Endothelial cell (in vitro differentiated cells): Measurements from ENCODE around the gene AMPD3. TPM values are rescaled to one million over a fixed set of nuclear protein-coding genes. Genes with fewer than 3 reads are reported as not detected.

Experiments
- DNase-seq: peaks from one replicate; pipeline ENCODE4 v3.0.0; 2021; ENCODE audit warnings: low spot score
- H3K27ac Mint-ChIP-seq: one replicate; pipeline ENCODE4 v1.8.0; 2021; ENCODE audit warnings: mixed read lengths, inconsistent platforms; ENCODE audit not compliant: unreplicated experiment
- H3K27me3 Mint-ChIP-seq: one replicate; pipeline ENCODE4 v1.8.0; 2021; ENCODE audit warnings: mild to moderate bottlenecking, moderate library complexity, mixed read lengths, inconsistent platforms; ENCODE audit not compliant: unreplicated experiment
- H3K36me3 Mint-ChIP-seq: one replicate; pipeline ENCODE4 v1.8.0; 2021; ENCODE audit warnings: mild to moderate bottlenecking, low read depth, mixed read lengths, inconsistent platforms; ENCODE audit not compliant: unreplicated experiment
- H3K4me1 Mint-ChIP-seq: one replicate; pipeline ENCODE4 v1.8.0; 2021; ENCODE audit warnings: mild to moderate bottlenecking, mixed read lengths, inconsistent platforms; ENCODE audit not compliant: unreplicated experiment
- H3K4me3 Mint-ChIP-seq: one replicate; pipeline ENCODE4 v1.8.0; 2021; ENCODE audit warnings: mild to moderate bottlenecking, mixed read lengths, inconsistent platforms; ENCODE audit not compliant: unreplicated experiment
- H3K9me3 Mint-ChIP-seq: one replicate; pipeline ENCODE4 v1.8.0; 2021; ENCODE audit warnings: mixed read lengths, inconsistent platforms; ENCODE audit not compliant: unreplicated experiment
- CTCF ChIP-seq: fragments of 200-600 bp; sonication (generic); IDR thresholded peaks from one replicate; pipeline ENCODE4 v1.5.0; 2021; ENCODE audit warnings: antibody characterized with exemption; ENCODE audit not compliant: unreplicated experiment
- total RNA-seq: library from RNA; stranded (reverse); fragmentation: NEBNext Ultra II Directional; extraction: Animal tissue kit (Norgen Biotek cat#: 25700); gene quantifications from one replicate; pipeline ENCODE4 v1.2.1, GENCODE V29; 2021; ENCODE audit not compliant: unreplicated experiment

The AMPD3 gene
- total RNA-seq, 1 donor from 2014 or later, result 23.2 TPM

DNA sequence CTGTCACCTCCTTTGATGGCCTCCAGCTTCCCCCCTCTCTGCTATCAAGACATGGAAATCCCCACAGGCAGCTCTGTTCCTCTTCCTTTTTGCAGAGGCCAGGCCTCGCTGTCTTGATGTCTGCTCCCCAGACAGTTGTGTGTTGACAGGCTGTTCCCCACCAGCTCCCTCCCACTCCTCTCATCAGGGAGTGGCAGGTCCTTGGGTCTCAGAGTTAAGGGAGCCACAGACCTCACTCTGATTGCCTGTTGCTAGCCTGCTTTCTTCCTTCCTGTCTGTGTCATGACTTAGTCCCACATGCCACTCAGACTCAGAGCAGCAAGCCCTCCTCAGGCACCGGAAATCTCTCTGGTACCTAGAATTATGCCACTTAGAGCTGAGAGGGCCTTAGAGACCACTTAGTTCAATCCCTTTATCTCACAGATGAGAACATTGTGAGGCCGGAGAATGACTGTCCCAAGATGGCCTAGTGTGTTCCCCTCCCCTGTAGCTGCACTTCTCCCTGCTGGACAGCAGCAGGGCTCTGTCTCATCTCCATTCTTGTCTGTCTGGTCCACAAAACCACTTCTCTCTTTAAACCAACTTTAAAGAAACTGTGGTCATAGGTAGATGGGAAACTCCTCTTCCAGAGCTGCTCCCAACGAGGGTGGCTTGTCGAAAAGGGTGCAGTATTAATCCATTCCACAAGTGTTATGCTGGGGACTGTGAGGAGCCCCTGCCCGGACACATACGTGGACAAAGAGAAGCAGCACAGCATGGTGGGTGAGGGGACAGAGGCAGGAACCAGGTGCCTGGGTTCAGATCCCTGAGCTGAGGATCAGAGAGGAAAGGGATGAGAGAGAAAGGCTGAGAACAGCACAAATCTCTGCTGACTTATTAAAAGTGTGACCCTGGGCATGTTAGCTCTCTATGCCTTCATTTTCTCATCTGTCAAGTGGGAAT, 4.2 kb downstream of the AMPD3 start:
- no peak for TF ChIP-seq CTCF
- H3K4me3 Mint-ChIP-seq, result peak overlapping the region; percentile 67
- peaks cover 22% of the 10 kb centered on the region for H3K36me3 Mint-ChIP-seq
- peak overlapping the region; percentile 57 for H3K27ac Mint-ChIP-seq
- DNase-seq, result no peak
- H3K27me3 Mint-ChIP-seq, result no peaks in the 10 kb centered on the region
- no peaks in the 10 kb centered on the region for H3K9me3 Mint-ChIP-seq
- H3K4me1 Mint-ChIP-seq, result peaks cover 48% of the 10 kb centered on the region

- TF ChIP-seq CTCF, result no peak
- Mint-ChIP-seq H3K27me3 (no peaks in the 10 kb centered on the region), H3K4me1 (peaks cover 38% of the 10 kb centered on the region), H3K4me3 (no peak overlapping the region), H3K36me3 (peaks cover 33% of the 10 kb centered on the region), H3K9me3 (no peaks in the 10 kb centered on the region), H3K27ac (no peak overlapping the region)
- DNase-seq, result no peak
Observed at GRCh38 chr11:10460611-10461275, 5.7 kb downstream of the AMPD3 start.

DNA sequence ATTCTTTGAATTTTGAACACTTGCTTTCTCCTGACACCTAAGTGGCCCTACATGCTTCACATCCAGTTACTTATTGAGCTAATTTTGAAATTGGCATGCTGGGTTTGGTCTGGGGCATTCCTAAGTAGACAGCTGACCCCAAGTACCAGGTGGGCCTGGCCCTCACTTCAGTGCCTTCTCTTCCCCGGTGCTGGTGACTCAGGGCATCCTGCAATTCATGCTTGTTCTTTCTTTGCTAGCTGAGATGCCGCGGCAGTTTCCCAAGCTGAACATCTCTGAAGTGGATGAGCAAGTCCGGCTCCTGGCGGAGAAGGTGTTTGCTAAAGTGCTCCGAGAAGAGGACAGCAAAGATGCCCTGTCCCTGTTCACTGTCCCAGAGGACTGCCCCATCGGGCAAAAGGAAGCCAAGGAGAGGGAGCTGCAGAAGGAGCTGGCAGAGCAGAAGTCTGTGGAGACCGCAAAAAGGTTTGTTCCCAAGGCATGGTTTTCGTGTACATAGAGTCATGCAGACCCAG, 6.3 kb downstream of the AMPD3 start:
- peaks cover 33% of the 10 kb centered on the region for H3K4me1 Mint-ChIP-seq
- DNase-seq, result no peak
- no peaks in the 10 kb centered on the region for H3K27me3 Mint-ChIP-seq
- no peak overlapping the region for H3K27ac Mint-ChIP-seq
- H3K9me3 Mint-ChIP-seq, result no peaks in the 10 kb centered on the region
- TF ChIP-seq CTCF, result no peak
- no peak overlapping the region for H3K4me3 Mint-ChIP-seq
- H3K36me3 Mint-ChIP-seq, result peaks cover 36% of the 10 kb centered on the region

- Mint-ChIP-seq H3K4me1 (peaks cover 23% of the 10 kb centered on the region), H3K27ac (no peak overlapping the region)
Observed at GRCh38 chr11:10462746-10463300, 7.8 kb downstream of the AMPD3 start.

More at GRCh38 chr11:10462746-10463300, 7.8 kb downstream of the AMPD3 start:
- Mint-ChIP-seq H3K9me3 (no peaks in the 10 kb centered on the region), H3K36me3 (peaks cover 47% of the 10 kb centered on the region), H3K27me3 (no peaks in the 10 kb centered on the region), H3K4me3 (no peak overlapping the region)
- TF ChIP-seq CTCF, result no peak
- DNase-seq, result no peak
